Transverse colon (tissue), 4 donors: ENCODE results near the gene UBLCP1. TPM values are rescaled to one million over a fixed set of nuclear protein-coding genes. Genes with fewer than 3 reads are reported as not detected.
"Not testable (repeated sequence)": the region's sequence is repeated elsewhere in the genome, so short reads cannot be mapped to it uniquely, and the experiment has no call there.

Source experiments
- DNase-seq: peaks from one replicate; pipeline ENCODE4 v3.0.0-alpha.2; 2019
- H3K27ac ChIP-seq, 4 donors: fragments of 200-600 bp; sonication (generic); 2 replicates each; pipeline ENCODE4 v1.5.1; 2016 to 2018; ENCODE audit warnings: inconsistent platforms in 4 of 4
- H3K27me3 ChIP-seq: fragments of 200-600 bp; sonication (generic); 2 replicates; pipeline ENCODE4 v1.5.1; 2017; ENCODE audit warnings: inconsistent platforms
- H3K36me3 ChIP-seq, 4 donors: fragments of 200-600 bp; sonication (generic); 2 replicates each; pipeline ENCODE4 v1.5.1; 2017 to 2019; ENCODE audit warnings: inconsistent platforms in 4 of 4
- H3K4me1 ChIP-seq, 4 donors: fragments of 200-600 bp; sonication (generic); 2 replicates each; pipeline ENCODE4 v1.5.1; 2017 to 2020; ENCODE audit warnings: inconsistent platforms in 4 of 4
- H3K4me3 ChIP-seq, 4 donors: fragments of 200-600 bp; sonication (generic); 1 replicate in 1 of 4; 2 replicates in 3 of 4; pipeline versions ENCODE4 v1.5.1 to v1.6.1; 2017 to 2019; ENCODE audit warnings: inconsistent platforms in 4 of 4
- H3K9me3 ChIP-seq, 2 donors: fragments of 200-600 bp; sonication (generic); 2 replicates each; pipeline ENCODE4 v1.5.1; 2017 to 2019; ENCODE audit warnings: inconsistent platforms in 2 of 2
- CTCF ChIP-seq, 5 experiments: fragments of 200-600 bp in 3 of 5; fragments of 450-650 bp in 2 of 5; sonication (generic) in 3 of 5; IDR thresholded peaks; 1 replicate in 2 of 5; 2 replicates in 3 of 5; pipeline ENCODE4 v1.5.1; 2016 to 2017; ENCODE audit warnings: antibody characterized with exemption in 5 of 5, inconsistent platforms in 3 of 5, mild to moderate bottlenecking in 2 of 5, moderate library complexity in 1 of 5
- EP300 ChIP-seq: sonication (generic); formaldehyde crosslinking; IDR thresholded peaks from one replicate; pipeline ENCODE4 v1.6.1; 2017; ENCODE audit warnings: antibody characterized with exemption, low read depth
- POLR2A ChIP-seq: fragments of 450-650 bp; IDR thresholded peaks from one replicate; pipeline ENCODE4 v1.6.1; 2016; ENCODE audit warnings: antibody characterized with exemption, mild to moderate bottlenecking, moderate library complexity
- POLR2AphosphoS5 ChIP-seq, 3 donors: sonication (generic); formaldehyde crosslinking; IDR thresholded peaks; one replicate each; pipeline ENCODE4 v1.6.1; 2016; ENCODE audit warnings: antibody characterized with exemption in 3 of 3
- WGBS, 2 donors: methylation state at CpG; one replicate each; pipeline ENCODE4 v1.1.5; 2018; ENCODE audit warnings: low coverage in 1 of 2; 5-methylcytosine and 5-hydroxymethylcytosine counted together
- in situ Hi-C, 4 donors: fragments of 200-750 bp; cut with MboI; loops; one replicate each; pipeline versions ENCODE4 v1.15.0 to v1.15.1; 2017; ENCODE audit warnings: low sequenced_read_pairs in 3 of 4, low pct_ligation_motif_present in 1 of 4, low pct_unique_long_range_greater_than_20kb in 1 of 4
- intact Hi-C: fragments of 100-400 bp; cut with DNase I; formaldehyde crosslinking; loops from one replicate; pipeline ENCODE4 v1.15.1; 2023; ENCODE audit warnings: low total_unique reads
- total RNA-seq, 4 donors: library from RNA; depleted of rRNA; stranded (reverse); fragments of >200 nt; gene quantifications; one replicate each; pipeline ENCODE4 v1.1.0, GENCODE V29; 2016

UBLCP1 gene
- total RNA-seq, 4 donors from 2014 or later: 2.2 to 15.2 (median 8.8) TPM

DNA sequence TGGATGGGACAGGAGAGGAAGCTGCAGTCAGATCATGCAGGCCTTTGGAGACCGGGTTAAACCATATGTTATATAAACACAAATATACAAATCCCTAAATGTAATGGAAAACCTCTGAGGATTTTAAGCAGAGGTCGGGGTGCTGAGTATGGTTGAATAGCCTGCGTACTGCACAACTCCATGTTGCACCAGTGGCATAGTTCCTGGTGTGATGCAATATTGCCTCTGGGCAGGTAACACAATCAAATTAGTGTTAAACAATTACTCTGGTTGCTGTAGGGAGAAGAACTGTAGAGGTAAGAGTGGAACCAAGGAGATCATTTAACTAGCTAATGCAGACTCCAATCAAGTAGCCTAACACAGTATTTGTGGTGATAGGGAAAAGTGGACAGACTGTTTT is 32.4 kb upstream of the UBLCP1 start:
- Histone ChIP-seq H3K4me1 (no peaks in the 10 kb centered on the region), H3K4me3 (no peak overlapping the region), H3K9me3 (no peaks in the 10 kb centered on the region), H3K27me3 (no peaks in the 10 kb centered on the region), H3K27ac (no peak overlapping the region), H3K36me3 (no peaks in the 10 kb centered on the region)
- no peak for DNase-seq
- WGBS, 2 donors: 40 to 80% methylated on average over 1 to 3 of the region's 3 CpGs
- in situ Hi-C loops (no loop called here), intact Hi-C loops (no loop called here)
- TF ChIP-seq POLR2AphosphoS5 (IDR thresholded peaks at IDR 0.05) (no peak), CTCF (IDR thresholded peaks at IDR 0.05) (no peak), POLR2A (no peak), EP300 (no peak)

DNA sequence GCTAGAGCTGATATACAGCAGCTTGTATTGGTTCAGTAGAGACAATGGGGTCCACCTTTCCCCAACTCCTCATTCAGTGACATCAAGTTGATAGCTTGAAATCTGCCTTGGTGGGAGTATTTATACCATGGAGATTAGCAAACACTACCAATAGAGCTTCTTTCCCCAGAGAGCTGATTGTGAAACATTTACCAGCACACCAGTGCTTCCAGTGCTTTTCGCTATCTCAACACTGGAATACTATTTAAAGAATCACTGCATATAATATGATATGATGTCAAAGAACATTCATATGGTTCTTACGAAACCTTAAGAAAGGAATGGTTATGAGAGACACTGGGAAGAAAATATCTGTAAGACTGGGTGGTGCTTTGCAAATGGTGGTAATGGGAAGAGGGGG is 31.9 kb upstream of the UBLCP1 start:
- WGBS, 2 donors: 91 to 95% methylated on average over 2 of the region's 2 CpGs
- Histone ChIP-seq H3K27me3 (no peaks in the 10 kb centered on the region), H3K36me3 (no peaks in the 10 kb centered on the region), H3K27ac (no peak overlapping the region), H3K4me3 (no peak overlapping the region), H3K4me1 (no peaks in the 10 kb centered on the region), H3K9me3 (no peaks in the 10 kb centered on the region)
- in situ Hi-C loops: no loop called here
- DNase-seq: no peak
- TF ChIP-seq EP300: no peak
- no peak for TF ChIP-seq CTCF (IDR thresholded peaks at IDR 0.05)
- no peak for TF ChIP-seq POLR2AphosphoS5 (IDR thresholded peaks at IDR 0.05)
- no peak for TF ChIP-seq POLR2A
- intact Hi-C loops: no loop called here

GRCh38 chr5:159235871-159236520 is 27.1 kb upstream of the UBLCP1 start:
- 93% methylated on average over 2 of the region's 2 CpGs; no CpG with 5 or more reads in 1 of the 2 donors for WGBS, 2 donors
- H3K9me3 ChIP-seq, in situ Hi-C loops, H3K4me3 ChIP-seq, H3K36me3 ChIP-seq, intact Hi-C loops, H3K27ac ChIP-seq, DNase-seq, H3K4me1 ChIP-seq, H3K27me3 ChIP-seq: not testable (repeated sequence)

- DNase-seq: no peak
- Histone ChIP-seq H3K9me3 (no peaks in the 10 kb centered on the region), H3K4me3 (no peak overlapping the region), H3K27ac (no peak overlapping the region), H3K27me3 (no peaks in the 10 kb centered on the region), H3K36me3 (no peaks in the 10 kb centered on the region), H3K4me1 (no peaks in the 10 kb centered on the region)
- TF ChIP-seq EP300: no peak
- no peak for TF ChIP-seq POLR2A
- TF ChIP-seq CTCF (IDR thresholded peaks at IDR 0.05): no peak
- TF ChIP-seq POLR2AphosphoS5 (IDR thresholded peaks at IDR 0.05): no peak
- in situ Hi-C loops (no loop called here), intact Hi-C loops (no loop called here)
- WGBS, 2 donors: 67 to 68% methylated on average over 3 to 4 of the region's 4 CpGs
Observed at GRCh38 chr5:159240301-159240870, 22.7 kb upstream of the UBLCP1 start.
